K562 (cell line): Measurements from ENCODE around the gene IDH3G. TPM values are rescaled to one million over a fixed set of nuclear protein-coding genes. Genes with fewer than 3 reads are reported as not detected.

Experiments
- ATAC-seq: fragments of 200-7000 bp; cut with Tn5 transposase; 3 replicates; pipeline ENCODE4 v1.9.1; 2020; ENCODE audit warnings: moderate library complexity
- BruUV-seq: library from RNA; stranded (reverse); fragments of 400-500 nt; replicated peaks from 2 replicates; lab custom pipeline; 2021; lab: Mats Ljungman, UMichigan
- CTCF ChIA-PET: fragments of 300-600 bp; formaldehyde crosslinking; extraction: SDS; loops from one replicate; lab custom pipeline; 2021; ENCODE audit warnings: low intra/inter-chr PET ratio; lab: Yijun Ruan, JAX
- POLR2A ChIA-PET: fragments of 300-600, 350-650 bp; sonication (Branson Sonifier 250); formaldehyde crosslinking; extraction: SDS; loops from one replicate; lab custom pipeline; 2021; ENCODE audit warnings: antibody characterized with exemption, inconsistent platforms; lab: Yijun Ruan, JAX
- DNase-seq, 4 experiments: peaks; one replicate each; pipeline versions ENCODE4 v3.0.0 to v3.0.0-alpha.2; 2011 to 2018; ENCODE audit warnings: low spot score in 3 of 4, mixed read lengths in 3 of 4; ENCODE audit errors: extremely low read depth in 1 of 4
- FAIRE-seq: peaks from 2 replicates; lab custom pipeline; 2011; peaks lifted over from hg19 to GRCh38; lab: Jason Lieb, UNC
- H2AFZ ChIP-seq: 2 replicates; pipeline ENCODE4 v1.6.0; 2011; ENCODE audit warnings: low read depth, low read length, control low read depth, inconsistent platforms
- H3K27ac ChIP-seq: fragments of 200-600 bp; 3 replicates; pipeline ENCODE4 v1.8.0; 2011; ENCODE audit warnings: low read depth, mild to moderate bottlenecking, control low read depth, inconsistent platforms, low read length, moderate library complexity, mixed read lengths; ENCODE audit errors: extremely low read depth
- H3K27me3 ChIP-seq, 2 experiments: fragments of 300-600 bp in 1 of 2; 2 replicates in 1 of 2; 3 replicates in 1 of 2; pipeline versions ENCODE4 v1.6.0 to v1.8.0; 2011; ENCODE audit warnings: inconsistent platforms in 2 of 2, low read length in 2 of 2, mild to moderate bottlenecking in 1 of 2, mixed read lengths in 1 of 2, moderate library complexity in 1 of 2; ENCODE audit not compliant: control insufficient read depth in 2 of 2, insufficient read depth in 2 of 2
- H3K36me3 ChIP-seq: fragments of 300-600 bp; 3 replicates; pipeline ENCODE4 v1.8.0; 2011; ENCODE audit warnings: mild to moderate bottlenecking, low read length, inconsistent platforms; ENCODE audit not compliant: control insufficient read depth, insufficient read depth
- H3K4me1 ChIP-seq, 2 experiments: fragments of 200-600 bp in 1 of 2; replicated peaks in 1 of 2; 2 replicates in 1 of 2; 3 replicates in 1 of 2; pipeline versions ENCODE4 v1.5.1 to v1.8.0; 2011; ENCODE audit warnings: inconsistent platforms in 2 of 2, low read length in 2 of 2, mild to moderate bottlenecking in 1 of 2, mixed read lengths in 1 of 2, moderate library complexity in 1 of 2; ENCODE audit not compliant: control insufficient read depth in 2 of 2, insufficient read depth in 2 of 2
- H3K4me2 ChIP-seq: 2 replicates; pipeline ENCODE4 v1.6.1; 2011; ENCODE audit warnings: low read length, control low read depth, inconsistent platforms, mixed read lengths; ENCODE audit not compliant: insufficient read depth
- H3K4me3 ChIP-seq: fragments of 200-600 bp; sonication (generic), shearing (Covaris generic); 2 replicates; pipeline ENCODE4 v1.5.1; 2016; ENCODE audit warnings: control low read depth, inconsistent platforms
- H3K79me2 ChIP-seq: fragments of 200-600 bp; 3 replicates; pipeline ENCODE4 v1.8.0; 2011; ENCODE audit warnings: low read length, inconsistent platforms; ENCODE audit not compliant: control insufficient read depth, insufficient read depth
- H3K9ac ChIP-seq, 2 experiments: 2 replicates each; pipeline versions ENCODE4 v1.6.0 to v1.6.1; 2011; ENCODE audit warnings: low read depth in 2 of 2, low read length in 2 of 2, control low read depth in 1 of 2, inconsistent platforms in 1 of 2, mild to moderate bottlenecking in 1 of 2, mixed read lengths in 1 of 2; ENCODE audit not compliant: insufficient read depth in 1 of 2
- H3K9me1 ChIP-seq: one replicate; pipeline ENCODE4 v1.6.0; 2011; ENCODE audit warnings: inconsistent platforms, mild to moderate bottlenecking, low read length, moderate library complexity; ENCODE audit not compliant: control insufficient read depth, insufficient read depth
- H3K9me3 ChIP-seq: replicated peaks from 2 replicates; pipeline ENCODE4 v1.5.1; 2011; ENCODE audit warnings: low read depth, low read length, inconsistent platforms; ENCODE audit not compliant: control insufficient read depth, insufficient read depth
- H4K20me1 ChIP-seq: replicated peaks from 2 replicates; pipeline ENCODE4 v1.6.1; 2011; ENCODE audit warnings: low read length, inconsistent platforms, mixed read lengths; ENCODE audit not compliant: control insufficient read depth, insufficient read depth
- BCL6 ChIP-seq: fragments of 250-450 bp; sonication (Bioruptor Pico); IDR thresholded peaks from 2 replicates; pipeline ENCODE4 v1.4.0; 2020
- E4F1 ChIP-seq: fragments of 250-450 bp; sonication (Bioruptor Pico); IDR thresholded peaks from 2 replicates; pipeline ENCODE4 v1.5.0; 2021; ENCODE audit warnings: mild to moderate bottlenecking, borderline replicate concordance
- ERF ChIP-seq: fragments of 450-650 bp; formaldehyde crosslinking; IDR thresholded peaks from 2 replicates; pipeline ENCODE4 v1.4.0; 2020; ENCODE audit warnings: mild to moderate bottlenecking, mixed read lengths
- FIP1L1 ChIP-seq: fragments of 200-400 bp; formaldehyde crosslinking; IDR thresholded peaks from 2 replicates; pipeline ENCODE4 v1.6.1; 2018; ENCODE audit warnings: mild to moderate bottlenecking, low read depth, low read length; ENCODE audit not compliant: poor library complexity, severe bottlenecking
- HOMEZ ChIP-seq: fragments of 250-450 bp; sonication (Bioruptor Pico); IDR thresholded peaks from 2 replicates; pipeline ENCODE4 v1.4.0; 2020; ENCODE audit warnings: mild to moderate bottlenecking, moderate library complexity
- KAT7 ChIP-seq: sonication (generic); formaldehyde crosslinking; IDR thresholded peaks from 2 replicates; pipeline ENCODE4 v1.8.0; 2022; ENCODE audit warnings: missing genetic modification reagents, mild to moderate bottlenecking, borderline replicate concordance
- PHF8 ChIP-seq: fragments of 200-600 bp; sonication (generic); IDR thresholded peaks from 2 replicates; pipeline ENCODE4 v1.6.1; 2012; ENCODE audit warnings: mixed run types, mild to moderate bottlenecking, inconsistent platforms, low read length, moderate library complexity, borderline replicate concordance
- POLR2A ChIP-seq: fragments of 450-650 bp; conservative IDR thresholded peaks from 2 replicates; pipeline ENCODE4 v1.6.1; 2016
- RB1 ChIP-seq: fragments of 450-650 bp; IDR thresholded peaks from 2 replicates; pipeline ENCODE4 v1.6.1; 2017; ENCODE audit warnings: low read depth, mild to moderate bottlenecking
- RBFOX2 ChIP-seq: fragments of 200-400 bp; formaldehyde crosslinking; IDR thresholded peaks from 2 replicates; pipeline ENCODE4 v1.6.1; 2017; ENCODE audit warnings: low read depth, mild to moderate bottlenecking, low read length, moderate library complexity
- SPI1 ChIP-seq: IDR thresholded peaks from 2 replicates; pipeline ENCODE4 v1.6.1; 2011; ENCODE audit warnings: low read depth, low read length, control low read depth, borderline replicate concordance
- TCF15 ChIP-seq: fragments of 250-450 bp; sonication (Bioruptor Pico); IDR thresholded peaks from 2 replicates; pipeline ENCODE4 v1.8.0; 2022; ENCODE audit warnings: moderate library complexity, mild to moderate bottlenecking, inconsistent platforms
- TFAP4 ChIP-seq: sonication (generic); formaldehyde crosslinking; IDR thresholded peaks from 2 replicates; pipeline ENCODE4 v1.8.0; 2022; ENCODE audit warnings: missing genetic modification reagents, mild to moderate bottlenecking, moderate library complexity, borderline replicate concordance
- YBX1 ChIP-seq: fragments of 450-650 bp; IDR thresholded peaks from 2 replicates; pipeline ENCODE4 v1.7.1; 2016; ENCODE audit warnings: mild to moderate bottlenecking
- ZNF121 ChIP-seq: sonication (generic); formaldehyde crosslinking; conservative IDR thresholded peaks from 2 replicates; pipeline ENCODE4 v1.8.0; 2022; ENCODE audit warnings: missing genetic modification reagents
- ZNF23 ChIP-seq: fragments of 250-450 bp; sonication (Bioruptor Pico); IDR thresholded peaks from 2 replicates; pipeline ENCODE4 v1.4.0; 2020; ENCODE audit warnings: mild to moderate bottlenecking
- ZNF584 ChIP-seq: fragments of 200-800 bp; sonication (Bioruptor generic); IDR thresholded peaks from 2 replicates; pipeline ENCODE4 v1.6.1; 2016; ENCODE audit warnings: low read depth, mild to moderate bottlenecking, missing genetic modification characterization, missing compliant biosample characterization
- WGBS: fragments of 100-300 bp; shearing (Covaris generic); methylation state at CpG from one replicate; pipeline ENCODE4 v1.1.6; 2016; ENCODE audit warnings: low coverage, mixed read lengths; ENCODE audit not compliant: insufficient coverage; ENCODE audit errors: missing lambda C conversion rate; 5-methylcytosine and 5-hydroxymethylcytosine counted together
- in situ Hi-C: fragments of 300-500 bp; cut with MboI; formaldehyde crosslinking; loops from 4 replicates; pipeline ENCODE4 v1.15.0; 2018; ENCODE audit warnings: inconsistent platforms, mixed read lengths
- intact Hi-C: fragments of 100-400 bp; cut with micrococcal nuclease; formaldehyde crosslinking; loops from 2 replicates; pipeline ENCODE4 v1.14.2; 2022
- polyA plus RNA-seq, 8 experiments: library from polyadenylated mRNA; depleted of rRNA in 4 of 8; stranded (reverse) in 5 of 8; unstranded in 3 of 8; fragments of >200 nt; fragmentation: Nextera tagmentation in 2 of 8; fragmentation: Illumina TruSeq in 1 of 8; extraction: Ambion mirVana in 2 of 8; extraction: Trizol in 1 of 8; gene quantifications; 2 replicates each; pipeline versions ENCODE4 v1.2.1 to v1.2.3, GENCODE V29; 2011 to 2014; ENCODE audit warnings: inconsistent platforms in 1 of 8, missing spikeins in 1 of 8
- total RNA-seq, 7 experiments: library from RNA; depleted of rRNA in 6 of 7; stranded (reverse); fragments of >200 nt in 6 of 7; fragmentation: Illumina TruSeq in 2 of 7; extraction: Trizol in 2 of 7; gene quantifications; 2 replicates each; pipeline versions ENCODE4 v1.2.1 to v1.2.3, GENCODE V29; 2011 to 2021; ENCODE audit warnings: low replicate concordance in 1 of 7

Gene IDH3G
- total and polyA plus RNA-seq, 9 of the 15 experiments (the other 6 are each of a cell fraction or from before 2014, with no cell fraction given): 24.3 to 72.5 (median 37.9) TPM

- no peaks in the 10 kb centered on the region for H3K79me2 ChIP-seq
- peak; percentile 71 to 91 (median 88) for DNase-seq
- intact Hi-C loops (no loop called here), in situ Hi-C loops (loop anchor here (5.0 kb wide), 1 partner anchor 321 kb away; no protein-coding TSS in a partner anchor)
- no peaks in the 10 kb centered on the region for H3K9me3 ChIP-seq
- peak overlapping the region; percentile 40 for H3K4me3 ChIP-seq
- FAIRE-seq: no peak
- peaks cover 5 to 18% of the 10 kb centered on the region in 2 experiments; a peak in 4 of 5 replicates for H3K4me1 ChIP-seq
- H3K9ac ChIP-seq: peak overlapping the region; percentile 41 to 90
- H3K36me3 ChIP-seq: no peaks in the 10 kb centered on the region
- ChIA-PET CTCF (no interaction called here), POLR2A (interaction anchor here (0.6 kb wide), 2 partner anchors 13 to 139 kb away, joined by 3 read pairs; no protein-coding TSS in a partner anchor)
- ATAC-seq: peak; percentile 95
- H4K20me1 ChIP-seq: no peaks in the 10 kb centered on the region; the same call in 1 of the 2 replicates
- H2AFZ ChIP-seq: peak overlapping the region; percentile 90
- H3K27me3 ChIP-seq: peaks cover 3 to 11% of the 10 kb centered on the region in 2 experiments; a peak in 3 of 5 replicates
- WGBS: 13% methylated on average over 16 of the region's 67 CpGs
- no TSS peak for BruUV-seq
- H3K4me2 ChIP-seq: peak overlapping the region; percentile 73
- no peak overlapping the region for H3K27ac ChIP-seq
- no peaks in the 10 kb centered on the region for H3K9me1 ChIP-seq
- TF ChIP-seq YBX1: no peak
- no peak for TF ChIP-seq TCF15 (CRISPR knock-in tag)
- no peak for TF ChIP-seq HOMEZ (CRISPR knock-in tag)
- TF ChIP-seq ERF: no peak
- no peak for TF ChIP-seq SPI1
- TF ChIP-seq PHF8: peak; percentile 50; the same call in 1 of the 2 replicates
- TF ChIP-seq KAT7 (CRISPR knock-in tag): 0 out of 2 replicates have a peak, but pooled peaks have one; percentile 30
- TF ChIP-seq RB1: peak; percentile 43; the same call in 1 of the 2 replicates
- TF ChIP-seq RBFOX2: peak; percentile 69
- TF ChIP-seq FIP1L1: no peak
- TF ChIP-seq TFAP4 (CRISPR knock-in tag): no peak
- 0 out of 2 replicates have a peak, but pooled peaks have one; percentile 39 for TF ChIP-seq POLR2A
- TF ChIP-seq ZNF584: no peak
- TF ChIP-seq ZNF121 (CRISPR knock-in tag): no peak
- TF ChIP-seq BCL6 (CRISPR knock-in tag): no peak
- no peak for TF ChIP-seq ZNF23 (CRISPR knock-in tag)
- TF ChIP-seq E4F1: no peak
These were observed 24.6 kb upstream of the IDH3G start for GRCh38 chrX:153818571-153819383.
